HepG2 (cell line): ENCODE data around the gene NCAPD2. TPM values are rescaled to one million over a fixed set of nuclear protein-coding genes. Genes with fewer than 3 reads are reported as not detected.

Experiments
- E2F2 ChIP-seq: sonication (generic); formaldehyde crosslinking; IDR thresholded peaks from 2 replicates; pipeline ENCODE4 v1.4.0; 2020; ENCODE audit warnings: missing genetic modification reagents, borderline replicate concordance
- KDM5B ChIP-seq: sonication (generic); formaldehyde crosslinking; IDR thresholded peaks from 2 replicates; pipeline ENCODE4 v1.4.0; 2020; ENCODE audit warnings: missing genetic modification reagents, mild to moderate bottlenecking, borderline replicate concordance
- MBNL3 ChIP-seq: fragments of 250-450 bp; sonication (Bioruptor Pico); conservative IDR thresholded peaks from 2 replicates; pipeline ENCODE4 v1.8.0; 2022; ENCODE audit warnings: mild to moderate bottlenecking, inconsistent platforms
- MEIS1 ChIP-seq: sonication (generic); formaldehyde crosslinking; IDR thresholded peaks from 2 replicates; pipeline ENCODE4 v1.9.0; 2021; ENCODE audit warnings: mild to moderate bottlenecking, missing genetic modification reagents, moderate library complexity, borderline replicate concordance
- PITX1 ChIP-seq: sonication (generic); formaldehyde crosslinking; IDR thresholded peaks from 2 replicates; pipeline ENCODE4 v1.5.1; 2020; ENCODE audit warnings: mild to moderate bottlenecking, missing genetic modification reagents
- PRDM15 ChIP-seq: sonication (generic); formaldehyde crosslinking; IDR thresholded peaks from 2 replicates; pipeline ENCODE4 v1.4.0; 2020; ENCODE audit warnings: missing genetic modification reagents
- ZBTB33 ChIP-seq: sonication (generic); formaldehyde crosslinking; IDR thresholded peaks from 2 replicates; pipeline ENCODE4 v1.4.0; 2020; ENCODE audit warnings: missing genetic modification reagents
- ZFP91 ChIP-seq: sonication (generic); formaldehyde crosslinking; IDR thresholded peaks from 2 replicates; pipeline ENCODE4 v1.9.0; 2022; ENCODE audit warnings: missing genetic modification reagents, mild to moderate bottlenecking, borderline replicate concordance
- ZNF775 ChIP-seq: sonication (generic); formaldehyde crosslinking; IDR thresholded peaks from 2 replicates; pipeline ENCODE4 v1.4.0; 2020; ENCODE audit warnings: missing genetic modification reagents, mild to moderate bottlenecking, moderate library complexity, borderline replicate concordance
- ZSCAN29 ChIP-seq: sonication (generic); formaldehyde crosslinking; conservative IDR thresholded peaks from 2 replicates; pipeline ENCODE4 v1.4.0; 2020; ENCODE audit warnings: mild to moderate bottlenecking, missing genetic modification reagents
- polyA plus RNA-seq, 8 experiments: library from polyadenylated mRNA; depleted of rRNA in 3 of 8; stranded (reverse) in 7 of 8; unstranded in 1 of 8; fragments of >200 nt; fragmentation: Illumina TruSeq in 4 of 8; extraction: Trizol in 4 of 8; gene quantifications; 2 replicates each; pipeline versions ENCODE4 v1.2.1 to v1.2.3, GENCODE V29; 2011 to 2016; ENCODE audit warnings: low read depth in 4 of 8, missing spikeins in 1 of 8, mixed read lengths in 1 of 8; ENCODE audit not compliant: insufficient read depth in 1 of 8
- total RNA-seq, 5 experiments: library from RNA; depleted of rRNA; stranded (reverse); fragments of >200 nt; fragmentation: Illumina TruSeq; extraction: Trizol; gene quantifications; 2 replicates each; pipeline ENCODE4 v1.2.3, GENCODE V29; 2016; ENCODE audit warnings: low read depth in 1 of 5
- TF ChIP-seq, protein P1 (sequence below): sonication (generic); formaldehyde crosslinking; IDR thresholded peaks from 2 replicates; pipeline ENCODE4 v1.8.0; 2022; ENCODE audit warnings: mild to moderate bottlenecking, missing genetic modification reagents, moderate library complexity
- TF ChIP-seq, protein P2 (sequence below): sonication (generic); formaldehyde crosslinking; IDR thresholded peaks from 2 replicates; pipeline ENCODE4 v1.8.1; 2023; ENCODE audit warnings: mild to moderate bottlenecking, inconsistent platforms, moderate library complexity, missing genetic modification reagents, borderline replicate concordance

Gene NCAPD2
- total and polyA plus RNA-seq, 2 of the 13 experiments (the other 11 are each of a cell fraction or from before 2014, with no cell fraction given) = 51.1 to 65.6 TPM

GRCh38 chr12:6541371-6542165, 47.7 kb downstream of the NCAPD2 start (continued):
- peak; percentile 81 for TF ChIP-seq ZBTB33
- TF ChIP-seq MEIS1 (CRISPR knock-in tag) = peak; percentile 50; the same call in 1 of the 2 replicates
- TF ChIP-seq MBNL3 (CRISPR knock-in tag) = no peak
- TF ChIP-seq ZSCAN29 (CRISPR knock-in tag) = 0 out of 2 replicates have a peak, but pooled peaks have one; percentile 9
- TF ChIP-seq ZNF775 (CRISPR knock-in tag) = no peak
- TF ChIP-seq, protein P1, sequence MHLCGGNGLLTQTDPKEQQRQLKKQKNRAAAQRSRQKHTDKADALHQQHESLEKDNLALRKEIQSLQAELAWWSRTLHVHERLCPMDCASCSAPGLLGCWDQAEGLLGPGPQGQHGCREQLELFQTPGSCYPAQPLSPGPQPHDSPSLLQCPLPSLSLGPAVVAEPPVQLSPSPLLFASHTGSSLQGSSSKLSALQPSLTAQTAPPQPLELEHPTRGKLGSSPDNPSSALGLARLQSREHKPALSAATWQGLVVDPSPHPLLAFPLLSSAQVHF = 0 out of 2 replicates have a peak, but pooled peaks have one; percentile 22
- TF ChIP-seq KDM5B (CRISPR knock-in tag) = no peak
- peak; percentile 35; the same call in 1 of the 2 replicates for TF ChIP-seq E2F2 (CRISPR knock-in tag)
- TF ChIP-seq ZFP91 (CRISPR knock-in tag) = 0 out of 2 replicates have a peak, but pooled peaks have one; percentile 46
- 0 out of 2 replicates have a peak, but pooled peaks have one; percentile 3 for TF ChIP-seq PITX1 (CRISPR knock-in tag)
- 0 out of 2 replicates have a peak, but pooled peaks have one; percentile 44 for TF ChIP-seq PRDM15 (CRISPR knock-in tag)
- TF ChIP-seq, protein P2, sequence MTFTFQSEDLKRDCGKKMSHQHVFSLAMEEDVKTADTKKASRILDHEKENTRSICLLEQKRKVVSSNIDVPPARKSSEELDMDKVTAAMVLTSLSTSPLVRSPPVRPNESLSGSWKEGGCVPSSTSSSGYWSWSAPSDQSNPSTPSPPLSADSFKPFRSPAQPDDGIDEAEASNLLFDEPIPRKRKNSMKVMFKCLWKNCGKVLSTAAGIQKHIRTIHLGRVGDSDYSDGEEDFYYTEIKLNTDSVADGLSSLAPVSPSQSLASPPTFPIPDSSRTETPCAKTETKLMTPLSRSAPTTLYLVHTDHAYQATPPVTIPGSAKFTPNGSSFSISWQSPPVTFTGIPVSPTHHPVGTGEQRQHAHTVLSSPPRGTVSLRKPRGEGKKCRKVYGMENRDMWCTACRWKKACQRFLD (CRISPR knock-in tag) = 0 out of 2 replicates have a peak, but pooled peaks have one; percentile 2
